ENCODE data around the gene PNMA8A.

PNMA8A gene

DNA sequence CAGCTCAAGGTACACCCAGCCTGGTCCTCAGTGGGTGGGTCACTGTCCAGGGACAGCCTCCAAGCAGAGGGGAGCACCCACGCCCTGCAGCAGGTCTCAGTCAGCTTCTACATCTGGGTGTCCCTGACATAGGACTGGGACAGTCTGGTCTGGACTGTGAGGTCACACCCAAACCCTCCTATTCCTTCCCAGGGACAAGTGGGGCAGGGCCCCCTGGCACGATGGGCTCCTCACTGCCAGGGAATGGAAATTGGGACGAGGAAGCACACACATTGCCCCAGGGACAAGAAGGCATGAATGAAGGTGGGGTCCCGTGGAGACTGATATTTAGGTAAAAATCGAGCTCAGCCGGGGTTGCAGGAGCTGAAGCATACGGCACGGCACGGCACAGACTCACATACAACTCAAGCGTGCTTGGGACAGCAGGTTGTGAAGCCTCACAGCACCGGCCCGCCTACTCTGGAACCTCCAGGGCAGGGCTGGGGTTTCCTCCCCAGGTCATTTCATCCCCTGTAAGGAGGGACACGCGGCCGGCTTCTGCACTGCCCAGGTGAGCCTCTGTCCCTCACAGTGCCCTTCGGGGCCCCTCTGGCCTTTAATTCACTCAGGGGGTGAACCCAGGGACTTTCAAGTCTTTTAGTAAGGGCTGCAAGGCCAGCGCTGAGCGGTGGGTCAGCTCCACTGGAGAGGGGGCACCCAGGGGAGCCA, 20.8 kb upstream of the PNMA8A start:
- DNase-seq, result no peak

DNA sequence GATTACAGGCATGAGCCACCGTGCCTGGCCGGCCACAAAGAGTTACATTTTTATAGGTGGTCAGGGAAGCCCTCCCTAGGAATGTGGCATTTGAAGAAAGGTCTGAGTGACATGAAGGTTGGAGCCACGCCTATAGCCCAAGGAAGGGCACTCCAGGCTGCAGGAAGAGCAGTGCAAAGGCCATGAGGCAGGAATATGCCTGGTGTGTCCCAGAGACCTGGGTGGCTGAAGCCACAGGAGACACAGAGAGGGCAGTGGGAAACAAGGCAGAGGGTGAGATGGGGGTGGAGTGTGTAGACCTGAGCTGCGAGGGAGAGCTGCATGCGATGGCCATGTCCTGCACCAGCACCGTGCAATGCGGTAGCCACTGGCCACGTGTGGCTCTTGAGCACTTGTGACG, 19.4 kb upstream of the PNMA8A start:
- no peak for DNase-seq

GRCh38 chr19:46489445-46490272, 18.3 kb upstream of the PNMA8A start:
- DNase-seq, result peak; percentile 29

GRCh38 chr19:46488551-46488950, 17.2 kb upstream of the PNMA8A start:
- no peak for DNase-seq

DNA sequence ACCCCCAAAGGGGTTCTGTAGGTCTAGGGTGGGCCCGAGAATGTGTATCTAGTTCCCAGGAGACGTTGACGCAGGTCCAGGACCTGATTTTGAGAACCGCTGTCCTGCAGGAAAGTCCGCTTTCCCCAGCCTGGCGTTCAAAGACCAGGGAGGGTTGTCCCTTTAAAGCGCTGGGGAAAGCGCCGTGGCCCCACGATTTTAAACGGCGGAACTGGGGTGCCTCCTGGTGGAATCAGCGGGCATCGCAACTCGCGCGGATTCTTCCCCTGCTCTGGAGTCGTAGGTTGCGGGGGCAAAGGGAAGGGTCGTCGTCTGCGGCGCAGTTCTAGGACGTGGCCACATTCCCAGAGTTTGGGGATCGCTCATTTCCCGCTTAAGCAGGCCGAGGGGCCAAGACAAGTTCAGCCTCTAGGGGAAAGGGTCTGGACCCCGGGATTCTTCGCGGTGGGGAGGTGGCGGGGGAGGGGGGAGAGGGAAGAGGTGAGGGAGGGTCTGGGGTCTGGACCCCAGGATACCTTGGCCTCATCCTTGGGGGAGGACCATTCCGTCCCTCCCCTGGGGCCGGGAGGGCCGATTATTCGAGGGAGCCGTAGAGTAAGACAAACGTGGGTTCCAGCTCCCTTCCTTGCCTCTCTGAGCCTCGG, 16.6 kb upstream of the PNMA8A start:
- DNase-seq, result peak; percentile 85

DNA sequence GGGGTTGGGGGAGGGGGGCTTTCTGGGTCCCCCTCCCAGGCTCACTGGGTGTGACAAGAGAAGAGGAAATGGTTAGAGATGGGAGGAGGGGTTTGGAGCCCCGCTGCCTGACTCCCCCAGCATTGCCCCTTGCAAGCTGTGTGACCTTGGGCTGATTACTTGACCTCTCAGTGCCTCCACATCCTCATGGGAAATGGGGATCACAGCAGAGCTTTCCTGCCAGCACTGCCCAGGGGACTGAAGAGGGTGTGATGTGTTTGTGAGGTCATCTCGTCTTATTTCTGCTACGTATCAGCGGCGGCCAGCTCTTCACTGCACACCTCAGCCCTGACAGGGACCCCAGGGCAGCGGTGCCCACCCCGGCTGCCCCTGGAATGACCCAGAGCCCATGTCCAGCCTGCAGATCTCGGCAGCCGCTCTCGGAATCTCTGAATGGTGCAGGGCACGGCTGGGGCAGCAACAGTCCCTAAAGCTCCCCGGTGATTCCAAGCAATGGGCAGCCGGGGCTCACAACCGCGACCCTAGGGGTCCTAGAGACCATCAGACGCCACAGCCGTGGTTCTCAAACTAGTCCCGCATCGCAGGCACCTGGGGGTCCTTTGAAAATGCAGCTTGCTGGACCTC, 15.9 kb upstream of the PNMA8A start:
- DNase-seq, result no peak

- no peak for DNase-seq
Observed at GRCh38 chr19:46486358-46486757, 15.0 kb upstream of the PNMA8A start.

- DNase-seq, result no peak
Observed at GRCh38 chr19:46484656-46485055, 13.3 kb upstream of the PNMA8A start.

DNA sequence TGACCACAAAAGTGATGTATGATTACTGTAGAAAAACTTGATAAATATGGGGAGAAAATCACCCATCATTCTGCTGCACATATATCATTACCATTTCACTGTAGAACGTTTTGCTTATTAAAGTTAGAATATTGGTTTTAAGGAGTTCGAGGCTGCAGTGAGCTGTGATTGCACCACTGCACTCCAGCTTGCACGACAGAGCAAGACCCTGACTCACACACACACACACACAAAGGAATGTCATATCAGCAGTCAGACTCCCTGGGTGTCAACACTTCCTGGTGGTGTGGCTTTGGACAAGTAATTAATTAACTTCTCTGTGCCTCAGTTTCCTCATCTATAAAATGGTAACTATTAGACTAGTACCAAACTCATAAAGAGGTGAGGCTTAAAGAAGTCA, 11.3 kb upstream of the PNMA8A start:
- DNase-seq, result no peak

- no peak for DNase-seq
Observed at GRCh38 chr19:46481947-46482346, 10.6 kb upstream of the PNMA8A start.

- no peak for DNase-seq
Observed at GRCh38 chr19:46481223-46481848, 10.0 kb upstream of the PNMA8A start.

- no peak for DNase-seq
Observed at GRCh38 chr19:46480415-46480814, 9.1 kb upstream of the PNMA8A start.

- DNase-seq, result no peak
Observed at GRCh38 chr19:46478356-46478986, 7.1 kb upstream of the PNMA8A start.

DNA sequence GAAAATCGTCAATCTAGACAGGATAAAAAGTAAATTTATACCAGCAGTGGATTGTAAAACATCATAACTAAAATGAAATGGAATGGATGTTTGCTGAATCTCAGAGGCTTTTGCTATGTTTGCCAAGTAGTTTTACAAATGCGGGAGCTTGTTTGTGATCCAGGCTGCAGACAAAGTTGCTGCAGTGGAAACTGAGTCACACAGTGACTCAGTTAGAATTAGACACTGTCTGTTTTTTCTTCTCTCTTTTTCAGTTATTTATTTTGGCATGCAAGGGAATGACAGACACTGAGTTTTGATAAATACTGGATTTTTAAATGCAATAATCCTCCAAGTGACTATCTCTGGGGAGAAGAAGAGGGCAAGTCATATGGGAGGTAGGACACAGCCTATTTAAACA, 4.6 kb upstream of the PNMA8A start:
- no peak for DNase-seq

GRCh38 chr19:46474211-46474610, 2.8 kb upstream of the PNMA8A start:
- DNase-seq, result no peak

DNA sequence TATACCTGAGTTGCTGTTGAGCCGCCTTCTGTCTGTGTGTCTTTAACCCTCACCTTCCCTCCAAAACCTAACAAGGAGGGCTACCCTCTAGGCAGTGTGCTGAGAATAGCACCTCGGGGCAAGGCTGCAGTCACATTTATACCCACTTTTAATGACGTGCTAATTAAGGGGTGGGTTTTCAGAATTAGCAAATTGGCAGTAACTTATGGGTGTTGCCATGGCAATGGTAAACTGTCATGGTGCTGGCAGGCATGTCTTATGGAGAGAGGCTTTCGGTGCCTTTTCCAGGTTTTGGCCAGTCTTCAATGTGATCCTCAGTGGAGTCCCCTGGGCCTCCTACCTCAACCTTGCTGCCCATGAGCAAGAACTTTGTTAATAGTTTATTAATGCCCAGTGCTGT, 1.2 kb upstream of the PNMA8A start:
- no peak for DNase-seq

- no peak for DNase-seq
Observed at GRCh38 chr19:46471811-46472543, 614 bp upstream of the PNMA8A start.

GRCh38 chr19:46470376-46470775, 987 bp downstream of the PNMA8A start:
- no peak for DNase-seq

GRCh38 chr19:46469541-46470185, 1.7 kb downstream of the PNMA8A start:
- no peak for DNase-seq

GRCh38 chr19:46466536-46467196, 4.7 kb downstream of the PNMA8A start:
- no peak for DNase-seq

GRCh38 chr19:46463516-46463915, 7.8 kb downstream of the PNMA8A start:
- DNase-seq, result no peak

Data from activated T-cell treated with anti-CD3 and anti-CD28 coated beads, Interleukin-2, amount 50 U/mL, for 1 hour (primary cell).